ENCODE results near the gene C3orf20. TPM values are rescaled to one million over a fixed set of nuclear protein-coding genes. Genes with fewer than 3 reads are reported as not detected.

Gene C3orf20
- total and polyA plus RNA-seq, 2 of the 13 experiments (the other 11 are each of a cell fraction or from before 2014, with no cell fraction given), result 0.03 to 0.04 TPM

DNA sequence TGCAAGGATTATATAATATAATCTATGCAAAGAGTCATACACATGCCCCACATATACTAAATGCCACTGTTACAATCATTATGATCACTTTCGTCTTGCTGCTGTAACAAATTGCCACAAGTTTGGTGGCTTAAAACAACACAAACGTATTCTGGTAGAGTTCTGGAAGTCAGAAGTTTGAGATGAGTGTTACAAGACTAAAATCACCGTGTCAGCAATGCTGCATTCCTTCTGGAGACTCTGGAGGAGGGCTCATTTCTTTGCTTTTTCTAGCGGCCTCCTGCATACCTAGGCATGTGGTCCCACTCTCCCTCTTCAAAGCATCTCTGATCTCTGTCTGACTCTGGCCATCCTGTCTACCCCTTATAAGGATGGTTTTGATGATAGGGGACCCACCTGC lies 24.7 kb upstream of the C3orf20 start:
- Histone ChIP-seq H3K27me3 (ENCODE audit: control insufficient read depth in 1 of 2, insufficient read depth in 2 of 2, low read length in 2 of 2) (peaks cover 0 to 8% of the 10 kb centered on the region in 2 experiments; a peak in 1 of 5 replicates), H3K4me1 (ENCODE audit: insufficient read depth, low read length) (peaks cover 43% of the 10 kb centered on the region), H2AFZ (ENCODE audit: low read length) (no peak overlapping the region), H3K79me2 (ENCODE audit: insufficient read depth, low read length) (peaks cover 26% of the 10 kb centered on the region), H3K9me3 (ENCODE audit: low read length) (no peaks in the 10 kb centered on the region), H3K27ac (ENCODE audit: extremely low read length, insufficient read depth, low read length) (no peak overlapping the region), H4K20me1 (ENCODE audit: insufficient read depth, low read length) (no peaks in the 10 kb centered on the region), H3K4me2 (ENCODE audit: low read depth, low read length) (no peak overlapping the region; the same call in 1 of the 2 replicates), H3K36me3 (replicated peaks in 1 of 2; ENCODE audit: control insufficient read depth in 1 of 2, insufficient read depth in 2 of 2, low read length in 2 of 2) (peaks cover 0 to 8% of the 10 kb centered on the region in 2 experiments; a peak in 2 of 5 replicates), H3K9ac (ENCODE audit: insufficient read depth, low read depth, low read length) (no peak overlapping the region), H3K4me3 (replicated peaks in 1 of 3; ENCODE audit: insufficient read depth in 1 of 3, low read depth in 2 of 3, low read length in 3 of 3) (no peak overlapping the region)
- DNase-seq (ENCODE audit: low spot score), result no peak
- intact Hi-C loops (cut with micrococcal nuclease; ENCODE audit: unreplicated experiment), result no loop called here
- POLR2A ChIA-PET, result interaction anchor here (1.5 to 2.7 kb wide), 3 partner anchors 18 to 63 kb away, joined by 3 to 18 read pairs (median 16); no protein-coding TSS in a partner anchor
- in situ Hi-C loops (cut with HindIII; ENCODE audit: extremely low pct_ligation_motif_present, low pct_unique_long_range_greater_than_20kb), result no loop called here
- WGBS (ENCODE audit: low lambda C conversion rate), result 98% methylated on average over 4 of the region's 4 CpGs
- BruUV-seq (replicated peaks), result no TSS peak
- no peak for ATAC-seq
- CTCF ChIA-PET (ENCODE audit: low intra/inter-chr PET ratio, low total read pairs), result no interaction called here
- peak; percentile 87 for TF ChIP-seq MAFF (IDR thresholded peaks at IDR 0.05; ENCODE audit: low read depth, low read length)
- TF ChIP-seq MAFK (conservative IDR thresholded peaks at IDR 0.05 in 1 of 2, IDR thresholded peaks at IDR 0.05 in 1 of 2; ENCODE audit: low read length in 2 of 2), result peak; percentile 89 to 92
- TF ChIP-seq RXRB (CRISPR knock-in tag; IDR thresholded peaks at IDR 0.05; ENCODE audit: borderline replicate concordance), result no peak
- FAIRE-seq, result no peak

DNA sequence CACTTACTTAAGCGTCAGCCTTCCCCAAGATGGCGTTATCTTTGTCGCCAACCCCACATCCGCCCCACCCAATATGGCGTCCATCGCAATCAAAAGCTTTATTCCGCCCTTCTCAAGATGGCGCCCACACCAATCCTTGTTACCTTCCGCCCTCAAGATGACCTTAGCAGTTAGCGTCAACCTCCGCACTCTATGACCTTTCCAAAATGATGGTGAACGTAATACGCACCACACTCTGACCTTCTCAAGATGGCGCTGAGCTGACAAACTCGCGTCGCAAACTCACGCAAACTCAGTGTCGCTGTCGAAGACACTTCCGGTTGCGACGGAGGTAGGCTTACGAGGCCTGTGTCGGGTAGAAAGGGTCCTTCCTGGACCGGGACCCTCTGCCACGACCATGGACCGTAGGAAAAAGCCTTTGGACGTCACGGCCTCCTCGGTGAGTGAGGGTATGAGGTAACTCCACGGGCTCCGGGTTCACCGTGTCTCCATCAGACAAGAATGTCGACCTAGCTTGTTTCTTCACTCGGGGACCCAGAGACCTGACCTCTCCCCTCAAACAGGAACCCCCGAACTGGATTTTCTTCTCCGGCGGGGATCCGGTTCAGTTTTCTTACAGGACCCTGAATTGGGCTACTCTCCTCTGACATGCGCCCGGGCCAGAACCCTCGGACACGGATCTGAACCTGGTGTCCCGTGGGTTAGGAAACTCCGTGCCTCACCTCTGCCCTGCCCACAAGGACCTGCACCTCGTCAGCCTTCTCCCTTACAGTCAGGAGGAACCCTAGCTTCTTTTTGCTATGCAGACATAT lies 23.3 kb upstream of the C3orf20 start, which contains the start of gene CCDC174:
TSS of gene CCDC174 (plus strand) at position 323 of the 812 bp plus-strand sequence. CDS start at position 398, 75 bp downstream.
- under 1% methylated on average over 25 of the region's 47 CpGs for WGBS (ENCODE audit: low lambda C conversion rate)
- TF ChIP-seq ZNF275 (CRISPR knock-in tag; IDR thresholded peaks at IDR 0.05; ENCODE audit: borderline replicate concordance) (peak; percentile 27), HOXA7 (CRISPR knock-in tag; IDR thresholded peaks at IDR 0.05) (no peak), ZNF160 (CRISPR knock-in tag; IDR thresholded peaks at IDR 0.05) (peak; percentile 63; the same call in 1 of the 2 replicates), RAD21 (CRISPR knock-in tag; IDR thresholded peaks at IDR 0.05) (no peak; the same call in 1 of the 2 replicates), ZNF225 (CRISPR knock-in tag; IDR thresholded peaks at IDR 0.05) (peak; percentile 81; the same call in 1 of the 2 replicates), RCOR2 (CRISPR knock-in tag; IDR thresholded peaks at IDR 0.05) (no peak), RFX3 (CRISPR knock-in tag; IDR thresholded peaks at IDR 0.05) (no peak), ZNF7 (CRISPR knock-in tag; IDR thresholded peaks at IDR 0.05) (no peak), ZNF256 (CRISPR knock-in tag; conservative IDR thresholded peaks at IDR 0.05) (no peak), ZNF768 (CRISPR knock-in tag; IDR thresholded peaks at IDR 0.05) (0 out of 2 replicates have a peak, but pooled peaks have one; percentile 41), ZNF569 (CRISPR knock-in tag; IDR thresholded peaks at IDR 0.05; ENCODE audit: borderline replicate concordance) (no peak)
- TF ChIP-seq, protein P1, sequence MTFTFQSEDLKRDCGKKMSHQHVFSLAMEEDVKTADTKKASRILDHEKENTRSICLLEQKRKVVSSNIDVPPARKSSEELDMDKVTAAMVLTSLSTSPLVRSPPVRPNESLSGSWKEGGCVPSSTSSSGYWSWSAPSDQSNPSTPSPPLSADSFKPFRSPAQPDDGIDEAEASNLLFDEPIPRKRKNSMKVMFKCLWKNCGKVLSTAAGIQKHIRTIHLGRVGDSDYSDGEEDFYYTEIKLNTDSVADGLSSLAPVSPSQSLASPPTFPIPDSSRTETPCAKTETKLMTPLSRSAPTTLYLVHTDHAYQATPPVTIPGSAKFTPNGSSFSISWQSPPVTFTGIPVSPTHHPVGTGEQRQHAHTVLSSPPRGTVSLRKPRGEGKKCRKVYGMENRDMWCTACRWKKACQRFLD (CRISPR knock-in tag; IDR thresholded peaks at IDR 0.05; ENCODE audit: borderline replicate concordance), result no peak; the same call in 1 of the 2 replicates

More for the DNA sequence above, 23.3 kb upstream of the C3orf20 start, which contains the start of gene CCDC174:
- H3K4me1 ChIP-seq (ENCODE audit: insufficient read depth, low read length), result peaks cover 43% of the 10 kb centered on the region
- no peaks in the 10 kb centered on the region for H4K20me1 ChIP-seq (ENCODE audit: insufficient read depth, low read length)
- ATAC-seq, result peak; percentile 95
- in situ Hi-C loops (cut with HindIII; ENCODE audit: extremely low pct_ligation_motif_present, low pct_unique_long_range_greater_than_20kb), result no loop called here
- H3K79me2 ChIP-seq (ENCODE audit: insufficient read depth, low read length), result peaks cover 26% of the 10 kb centered on the region
- H3K4me2 ChIP-seq (ENCODE audit: low read depth, low read length), result peak within 1 kb of the TSS; percentile 71
- H3K9me3 ChIP-seq (ENCODE audit: low read length), result no peaks in the 10 kb centered on the region
- ChIA-PET POLR2A (interaction anchor here (0.7 to 2.7 kb wide), 17 partner anchors 8 to 1172 kb away, joined by 3 to 18 read pairs (median 6); partner anchors contain the start of genes CAPN7, CHCHD4, HDAC11 and LSM3), CTCF (ENCODE audit: low intra/inter-chr PET ratio, low total read pairs) (no interaction called here)
- peak; percentile 99 for DNase-seq (ENCODE audit: low spot score)
- FAIRE-seq, result peak; percentile 90
- H3K27ac ChIP-seq (ENCODE audit: extremely low read length, insufficient read depth, low read length), result peak within 1 kb of the TSS; percentile 80
- peak within 1 kb of the TSS; percentile 98 for H3K9ac ChIP-seq (ENCODE audit: insufficient read depth, low read depth, low read length)
- H3K4me3 ChIP-seq (replicated peaks in 1 of 3; ENCODE audit: insufficient read depth in 1 of 3, low read depth in 2 of 3, low read length in 3 of 3), result peak within 1 kb of the TSS; percentile 80 to 95 (median 93)
- peaks cover 0 to 8% of the 10 kb centered on the region in 2 experiments; a peak in 1 of 5 replicates for H3K27me3 ChIP-seq (ENCODE audit: control insufficient read depth in 1 of 2, insufficient read depth in 2 of 2, low read length in 2 of 2)
- intact Hi-C loops (cut with micrococcal nuclease; ENCODE audit: unreplicated experiment), result no loop called here
- TSS peak; percentile 80 for BruUV-seq (replicated peaks)
- peaks cover 1 to 22% of the 10 kb centered on the region in 2 experiments; a peak in 2 of 5 replicates for H3K36me3 ChIP-seq (replicated peaks in 1 of 2; ENCODE audit: control insufficient read depth in 1 of 2, insufficient read depth in 2 of 2, low read length in 2 of 2)
- peak within 1 kb of the TSS; percentile 97 for H2AFZ ChIP-seq (ENCODE audit: low read length)

Measured in HepG2 (cell line).